A549 (cell line): ENCODE results near the gene PIGO.

Experiments used
- CTCF ChIP-seq: fragments of >200 bp; sonication (Bioruptor Twin); formaldehyde crosslinking; IDR thresholded peaks from 3 replicates; pipeline ENCODE4 v1.5.1; 2016
- POLR2A ChIP-seq: IDR thresholded peaks from 2 replicates; pipeline ENCODE4 v1.6.1; 2012; ENCODE audit warnings: mild to moderate bottlenecking, low read length
- RAD21 ChIP-seq, 2 experiments: fragments of >200 bp in 1 of 2; sonication (Bioruptor Twin) in 1 of 2; formaldehyde crosslinking in 1 of 2; IDR thresholded peaks in 1 of 2; conservative IDR thresholded peaks in 1 of 2; 2 replicates in 1 of 2; 3 replicates in 1 of 2; pipeline ENCODE4 v1.6.1; 2012 to 2018; ENCODE audit warnings: inconsistent platforms in 1 of 2
- RFX5 ChIP-seq: fragments of 450-650 bp; IDR thresholded peaks from 2 replicates; pipeline ENCODE4 v1.7.1; 2014; ENCODE audit warnings: antibody characterized with exemption, mild to moderate bottlenecking, moderate library complexity
- USF2 ChIP-seq: fragments of 450-650 bp; IDR thresholded peaks from 2 replicates; pipeline ENCODE4 v1.6.1; 2014; ENCODE audit warnings: antibody characterized with exemption

DNA sequence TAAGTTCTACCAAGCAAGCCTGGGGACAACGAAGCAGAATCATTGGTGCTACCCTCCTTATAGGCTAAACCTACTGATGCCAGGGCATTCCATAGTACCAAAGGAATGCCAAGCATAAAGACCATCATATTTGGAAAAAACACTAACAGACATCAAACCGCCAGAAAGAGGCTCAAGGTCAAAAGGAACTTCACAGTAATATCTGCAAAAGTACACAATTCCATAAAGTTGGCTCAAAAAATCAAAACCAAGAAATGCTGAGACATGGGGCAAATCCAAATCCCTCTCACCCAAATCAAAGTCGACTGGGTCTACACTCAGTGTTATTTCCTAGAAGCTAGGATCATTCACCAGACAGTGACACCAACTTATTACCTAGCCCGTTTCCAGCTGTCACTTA lies 27.4 kb downstream of the PIGO start:
- TF ChIP-seq CTCF, result no peak
- no peak for TF ChIP-seq POLR2A
- TF ChIP-seq RAD21 (conservative IDR thresholded peaks at IDR 0.05 in 1 of 2, IDR thresholded peaks at IDR 0.05 in 1 of 2), result no peak
- no peak for TF ChIP-seq RFX5
- no peak for TF ChIP-seq USF2
